ENCODE measurements around the gene ZFPM1. TPM values are rescaled to one million over a fixed set of nuclear protein-coding genes. Genes with fewer than 3 reads are reported as not detected.

The ZFPM1 gene
- total RNA-seq, 2 donors from 2014 or later, result 10.9 to 11.4 TPM

- H3K4me3 ChIP-seq, result no peak overlapping the region
- WGBS, 2 donors, result 61 to 67% methylated on average over 9 to 12 of the region's 19 CpGs
- DNase-seq, result no peak
- peaks cover 83% of the 10 kb centered on the region for H3K4me1 ChIP-seq
- H3K27ac ChIP-seq, result peak overlapping the region; percentile 50 to 82 (median 73)
- TF ChIP-seq POLR2A (IDR thresholded peaks at IDR 0.05), result no peak
- TF ChIP-seq CTCF (IDR thresholded peaks at IDR 0.05), result no peak
- no peaks in the 10 kb centered on the region for H3K36me3 ChIP-seq (replicated peaks in 1 of 2; ENCODE audit: insufficient read depth in 1 of 2, low read depth in 2 of 2)
- ATAC-seq, result no peak
- H3K9me3 ChIP-seq, result no peaks in the 10 kb centered on the region
- intact Hi-C loops (cut with DNase I), result no loop called here
- no peaks in the 10 kb centered on the region for H3K27me3 ChIP-seq
Observed at GRCh38 chr16:88480829-88481228, 27.7 kb downstream of the ZFPM1 start.

DNA sequence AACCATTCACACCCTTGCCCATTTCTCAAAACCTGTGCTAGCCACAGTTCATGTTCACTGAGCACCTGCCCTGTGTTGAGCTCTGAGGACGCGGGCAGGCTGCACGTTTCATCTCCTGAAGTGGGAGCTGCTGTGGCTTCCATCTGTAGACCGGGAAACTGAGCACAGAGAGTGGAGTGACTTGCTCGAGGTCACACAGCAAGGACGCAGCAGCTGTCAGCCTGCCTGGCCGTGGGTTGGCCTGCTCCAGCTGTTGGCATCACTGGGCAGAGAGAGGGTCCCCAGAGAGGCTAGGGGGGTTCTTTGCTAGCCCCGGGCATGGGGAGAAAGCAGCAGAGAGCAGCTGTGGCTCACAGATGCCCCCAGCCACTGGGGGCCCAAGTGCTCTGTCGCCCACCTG, 28.8 kb downstream of the ZFPM1 start:
- intact Hi-C loops (cut with DNase I), result no loop called here
- H3K27me3 ChIP-seq, result no peaks in the 10 kb centered on the region
- WGBS, 2 donors, result 70% methylated on average over 7 of the region's 9 CpGs; no CpG with 5 or more reads in 1 of the 2 donors

DNA sequence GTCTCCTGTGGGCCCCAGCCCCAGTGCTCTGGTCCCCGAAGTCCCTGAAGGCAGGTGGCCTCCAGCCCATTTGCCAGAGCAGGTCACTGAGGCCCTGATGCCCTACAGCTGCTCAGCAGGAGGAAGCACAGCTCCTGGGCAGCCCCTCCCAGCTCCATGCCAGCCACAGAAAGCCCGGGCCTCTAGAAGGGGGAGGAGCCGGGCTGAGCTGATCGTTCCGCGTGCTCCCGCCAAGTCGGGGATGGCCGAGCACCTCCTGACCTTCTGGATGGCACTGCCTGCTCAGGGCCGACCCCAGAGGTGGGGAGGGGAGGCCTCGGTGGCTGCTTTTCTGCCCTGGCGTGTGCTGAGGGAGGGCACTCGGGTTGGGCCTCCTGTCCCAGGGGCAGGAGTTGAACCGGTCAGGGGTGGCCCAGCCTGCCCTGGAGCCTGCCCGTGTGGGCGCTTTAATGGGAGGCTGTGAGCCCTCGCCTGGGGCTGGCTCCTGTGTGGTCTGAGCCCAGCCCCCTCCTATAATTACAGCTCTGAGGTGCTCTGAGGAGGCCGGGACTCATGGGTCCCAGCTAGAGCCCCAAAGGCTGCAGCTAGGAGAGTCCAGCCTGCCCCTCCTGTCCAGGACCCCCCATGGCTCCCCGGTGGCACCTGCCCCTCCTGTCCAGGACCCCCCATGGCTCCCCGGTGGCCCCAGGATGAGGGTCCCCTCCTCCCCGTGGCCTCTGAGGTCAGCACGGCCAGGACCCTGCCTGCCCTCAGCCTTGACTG, 29.7 kb downstream of the ZFPM1 start:
- TF ChIP-seq CTCF (IDR thresholded peaks at IDR 0.05), result no peak
- no peak for TF ChIP-seq POLR2A (IDR thresholded peaks at IDR 0.05)
- H3K27ac ChIP-seq, result peak overlapping the region in 3 of 4 donors; percentile 45 to 55 (median 49)
- no peaks in the 10 kb centered on the region for H3K27me3 ChIP-seq
- H3K9me3 ChIP-seq, result no peaks in the 10 kb centered on the region
- no peaks in the 10 kb centered on the region for H3K36me3 ChIP-seq (replicated peaks in 1 of 2; ENCODE audit: insufficient read depth in 1 of 2, low read depth in 2 of 2)
- intact Hi-C loops (cut with DNase I), result no loop called here
- no peak overlapping the region for H3K4me3 ChIP-seq
- WGBS, 2 donors, result 29% methylated on average over 21 of the region's 22 CpGs; no CpG with 5 or more reads in 1 of the 2 donors
- DNase-seq (peak; percentile 67 to 79 (median 74)), ATAC-seq (peak; percentile 39)
- H3K4me1 ChIP-seq, result peaks cover 83% of the 10 kb centered on the region

More for the DNA sequence above, 28.8 kb downstream of the ZFPM1 start:
- no peak for ATAC-seq
- no peak for DNase-seq
- Histone ChIP-seq H3K4me1 (peaks cover 83% of the 10 kb centered on the region), H3K27ac (peak overlapping the region in 3 of 4 donors; percentile 45 to 55 (median 49)), H3K36me3 (replicated peaks in 1 of 2; ENCODE audit: insufficient read depth in 1 of 2, low read depth in 2 of 2) (no peaks in the 10 kb centered on the region), H3K9me3 (no peaks in the 10 kb centered on the region), H3K4me3 (no peak overlapping the region)
- TF ChIP-seq POLR2A (IDR thresholded peaks at IDR 0.05) (no peak), CTCF (IDR thresholded peaks at IDR 0.05) (no peak)

- TF ChIP-seq POLR2A (IDR thresholded peaks at IDR 0.05) (no peak), CTCF (IDR thresholded peaks at IDR 0.05) (no peak)
Observed at GRCh38 chr16:88483392-88483641, 30.2 kb downstream of the ZFPM1 start.

More at GRCh38 chr16:88483392-88483641, 30.2 kb downstream of the ZFPM1 start:
- H3K27me3 ChIP-seq, result no peaks in the 10 kb centered on the region
- H3K27ac ChIP-seq, result peak overlapping the region in 3 of 4 donors; percentile 45 to 55 (median 49)
- no peaks in the 10 kb centered on the region for H3K36me3 ChIP-seq (replicated peaks in 1 of 2; ENCODE audit: insufficient read depth in 1 of 2, low read depth in 2 of 2)
- 80 to 88% methylated on average over 7 to 8 of the region's 8 CpGs for WGBS, 2 donors
- ATAC-seq (no peak), DNase-seq (no peak)
- peaks cover 83% of the 10 kb centered on the region for H3K4me1 ChIP-seq
- H3K9me3 ChIP-seq, result no peaks in the 10 kb centered on the region
- no peak overlapping the region for H3K4me3 ChIP-seq
- intact Hi-C loops (cut with DNase I), result no loop called here

Data from body of pancreas (tissue), 4 donors.